ENCODE data around the gene POLR3E.

Gene POLR3E

GRCh38 chr16:22297114-22297870, at the start of gene POLR3E:
POLR3E (plus strand) TSS chr16:22297409; CDS start chr16:22302969, 5,560 bp downstream.
- peak; percentile 98 for DNase-seq (ENCODE audit: low read depth, low spot score)
- H3K4me3 ChIP-seq (ENCODE audit: insufficient read length, low read depth): peak within 1 kb of the TSS; percentile 96
- H3K27me3 ChIP-seq (ENCODE audit: insufficient read depth, insufficient read length): no peaks in the 10 kb centered on the region
- no peaks in the 10 kb centered on the region for H3K9me3 ChIP-seq (ENCODE audit: insufficient read depth, low read length)
- H3K36me3 ChIP-seq (ENCODE audit: insufficient read depth, insufficient read length, low read length): peaks cover 33% of the 10 kb centered on the region
- peak within 1 kb of the TSS; percentile 98 for H3K9ac ChIP-seq (ENCODE audit: insufficient read length, low read depth)
- H3K4me1 ChIP-seq (ENCODE audit: insufficient read depth, insufficient read length): peaks cover 2% of the 10 kb centered on the region
- TF ChIP-seq YY1 (IDR thresholded peaks at IDR 0.05; ENCODE audit: insufficient read depth, insufficient read length): peak; percentile 74
- TF ChIP-seq SUZ12 (IDR thresholded peaks at IDR 0.05; ENCODE audit: extremely low read depth, insufficient read depth, insufficient read length): no peak
- no peak for TF ChIP-seq ZNF274 (IDR thresholded peaks at IDR 0.05; ENCODE audit: low read depth, low read length)

DNA sequence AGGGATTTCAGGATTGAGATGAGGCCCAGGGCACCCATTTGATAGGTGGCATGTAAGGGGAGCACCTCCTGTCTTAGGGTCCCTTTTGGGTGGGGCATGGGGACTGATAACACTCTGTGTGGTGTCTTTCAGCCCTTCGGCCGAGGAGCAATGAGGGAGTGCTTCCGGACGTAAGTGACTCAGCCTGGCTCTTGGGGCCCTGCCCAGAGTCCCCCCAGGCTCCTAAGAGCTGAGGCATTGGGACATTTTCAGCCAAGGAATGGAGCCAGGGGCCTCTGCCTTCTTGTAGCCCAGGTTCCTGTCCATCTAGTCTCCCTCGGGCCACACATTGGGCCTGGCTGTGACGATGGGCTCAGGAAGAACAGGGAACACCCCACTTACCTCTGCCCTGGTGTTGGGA, 46.7 kb upstream of the POLR3E start:
- no peak for DNase-seq (ENCODE audit: low read depth, low spot score)
- peaks cover 59% of the 10 kb centered on the region for H3K36me3 ChIP-seq (ENCODE audit: insufficient read depth, insufficient read length, low read length)
- H3K4me3 ChIP-seq (ENCODE audit: insufficient read length, low read depth): no peak overlapping the region
- no peaks in the 10 kb centered on the region for H3K4me1 ChIP-seq (ENCODE audit: insufficient read depth, insufficient read length)
- H3K9ac ChIP-seq (ENCODE audit: insufficient read length, low read depth): no peak overlapping the region
- no peaks in the 10 kb centered on the region for H3K27me3 ChIP-seq (ENCODE audit: insufficient read depth, insufficient read length)
- peaks cover 13% of the 10 kb centered on the region; the same call in 1 of the 2 replicates for H3K9me3 ChIP-seq (ENCODE audit: insufficient read depth, low read length)
- no peak for TF ChIP-seq YY1 (IDR thresholded peaks at IDR 0.05; ENCODE audit: insufficient read depth, insufficient read length)
- no peak for TF ChIP-seq SUZ12 (IDR thresholded peaks at IDR 0.05; ENCODE audit: extremely low read depth, insufficient read depth, insufficient read length)
- TF ChIP-seq ZNF274 (IDR thresholded peaks at IDR 0.05; ENCODE audit: low read depth, low read length): no peak

DNA sequence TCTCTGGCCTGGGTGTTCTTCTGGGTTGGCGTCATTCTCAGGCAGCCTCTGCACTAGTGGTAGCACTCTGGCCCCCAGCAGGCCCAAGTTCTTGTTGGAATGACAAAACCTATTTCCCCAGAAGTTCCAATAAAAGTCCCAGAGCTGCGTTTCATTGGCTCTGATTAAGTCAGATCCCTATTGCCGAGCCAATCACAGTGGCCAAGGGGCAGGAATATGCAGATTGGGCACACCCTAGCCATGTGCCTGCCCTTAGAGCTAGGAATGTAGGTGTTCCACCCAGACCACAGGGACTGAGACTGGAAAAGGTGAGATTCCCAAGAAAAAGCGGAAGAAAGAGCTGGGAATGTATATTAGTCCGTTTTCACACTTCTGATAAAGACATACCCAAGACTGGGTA, 44.9 kb upstream of the POLR3E start:
- H3K4me3 ChIP-seq (ENCODE audit: insufficient read length, low read depth): no peak overlapping the region
- no peak for TF ChIP-seq YY1 (IDR thresholded peaks at IDR 0.05; ENCODE audit: insufficient read depth, insufficient read length)
- TF ChIP-seq ZNF274 (IDR thresholded peaks at IDR 0.05; ENCODE audit: low read depth, low read length): no peak
- no peak for TF ChIP-seq SUZ12 (IDR thresholded peaks at IDR 0.05; ENCODE audit: extremely low read depth, insufficient read depth, insufficient read length)
- H3K27me3 ChIP-seq (ENCODE audit: insufficient read depth, insufficient read length): no peaks in the 10 kb centered on the region
- H3K9me3 ChIP-seq (ENCODE audit: insufficient read depth, low read length): peaks cover 16% of the 10 kb centered on the region; the same call in 1 of the 2 replicates
- peaks cover 71% of the 10 kb centered on the region for H3K36me3 ChIP-seq (ENCODE audit: insufficient read depth, insufficient read length, low read length)
- no peaks in the 10 kb centered on the region for H3K4me1 ChIP-seq (ENCODE audit: insufficient read depth, insufficient read length)
- DNase-seq (ENCODE audit: low read depth, low spot score): no peak
- no peak overlapping the region for H3K9ac ChIP-seq (ENCODE audit: insufficient read length, low read depth)

DNA sequence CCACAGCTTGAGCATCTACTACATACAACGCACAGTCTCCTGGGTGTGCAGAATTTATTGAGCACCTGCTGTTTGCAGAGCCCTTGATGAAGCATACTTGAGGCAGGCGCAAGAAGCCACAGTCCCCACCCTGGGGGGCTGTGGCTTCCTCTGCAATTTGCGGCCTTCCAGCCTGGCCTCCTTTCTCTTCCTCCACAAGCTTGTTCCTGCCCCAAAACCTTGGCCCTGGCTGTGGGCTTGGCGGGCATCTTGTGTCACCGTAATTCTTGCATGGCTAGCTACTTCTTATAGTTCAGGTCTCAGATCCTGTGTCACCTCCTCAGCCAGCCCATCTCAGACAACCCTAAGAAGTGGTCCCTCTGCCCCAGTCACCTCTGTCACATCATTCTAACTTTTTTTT, 43.9 kb upstream of the POLR3E start:
- DNase-seq (ENCODE audit: low read depth, low spot score): no peak
- peaks cover 74% of the 10 kb centered on the region for H3K36me3 ChIP-seq (ENCODE audit: insufficient read depth, insufficient read length, low read length)
- H3K9me3 ChIP-seq (ENCODE audit: insufficient read depth, low read length): peaks cover 18% of the 10 kb centered on the region; the same call in 1 of the 2 replicates
- no peaks in the 10 kb centered on the region for H3K27me3 ChIP-seq (ENCODE audit: insufficient read depth, insufficient read length)
- no peaks in the 10 kb centered on the region for H3K4me1 ChIP-seq (ENCODE audit: insufficient read depth, insufficient read length)
- H3K4me3 ChIP-seq (ENCODE audit: insufficient read length, low read depth): no peak overlapping the region
- no peak overlapping the region for H3K9ac ChIP-seq (ENCODE audit: insufficient read length, low read depth)
- TF ChIP-seq SUZ12 (IDR thresholded peaks at IDR 0.05; ENCODE audit: extremely low read depth, insufficient read depth, insufficient read length) (no peak), YY1 (IDR thresholded peaks at IDR 0.05; ENCODE audit: insufficient read depth, insufficient read length) (no peak), ZNF274 (IDR thresholded peaks at IDR 0.05; ENCODE audit: low read depth, low read length) (no peak)

GRCh38 chr16:22255335-22255734, 41.9 kb upstream of the POLR3E start:
- no peak for DNase-seq (ENCODE audit: low read depth, low spot score)
- no peaks in the 10 kb centered on the region for H3K27me3 ChIP-seq (ENCODE audit: insufficient read depth, insufficient read length)
- no peaks in the 10 kb centered on the region for H3K4me1 ChIP-seq (ENCODE audit: insufficient read depth, insufficient read length)
- H3K9me3 ChIP-seq (ENCODE audit: insufficient read depth, low read length): peaks cover 29% of the 10 kb centered on the region; the same call in 1 of the 2 replicates
- H3K4me3 ChIP-seq (ENCODE audit: insufficient read length, low read depth): no peak overlapping the region
- peaks cover 75% of the 10 kb centered on the region for H3K36me3 ChIP-seq (ENCODE audit: insufficient read depth, insufficient read length, low read length)
- TF ChIP-seq YY1 (IDR thresholded peaks at IDR 0.05; ENCODE audit: insufficient read depth, insufficient read length) (no peak), SUZ12 (IDR thresholded peaks at IDR 0.05; ENCODE audit: extremely low read depth, insufficient read depth, insufficient read length) (no peak), ZNF274 (IDR thresholded peaks at IDR 0.05; ENCODE audit: low read depth, low read length) (no peak)
- no peak overlapping the region for H3K9ac ChIP-seq (ENCODE audit: insufficient read length, low read depth)

GRCh38 chr16:22257440-22257839, 39.8 kb upstream of the POLR3E start:
- no peak overlapping the region for H3K9ac ChIP-seq (ENCODE audit: insufficient read length, low read depth)
- no peak overlapping the region for H3K4me3 ChIP-seq (ENCODE audit: insufficient read length, low read depth)
- no peaks in the 10 kb centered on the region for H3K4me1 ChIP-seq (ENCODE audit: insufficient read depth, insufficient read length)
- no peak for DNase-seq (ENCODE audit: low read depth, low spot score)
- H3K27me3 ChIP-seq (ENCODE audit: insufficient read depth, insufficient read length): no peaks in the 10 kb centered on the region
- peaks cover 66% of the 10 kb centered on the region for H3K36me3 ChIP-seq (ENCODE audit: insufficient read depth, insufficient read length, low read length)
- no peak for TF ChIP-seq ZNF274 (IDR thresholded peaks at IDR 0.05; ENCODE audit: low read depth, low read length)
- H3K9me3 ChIP-seq (ENCODE audit: insufficient read depth, low read length): peaks cover 32% of the 10 kb centered on the region; the same call in 1 of the 2 replicates

DNA sequence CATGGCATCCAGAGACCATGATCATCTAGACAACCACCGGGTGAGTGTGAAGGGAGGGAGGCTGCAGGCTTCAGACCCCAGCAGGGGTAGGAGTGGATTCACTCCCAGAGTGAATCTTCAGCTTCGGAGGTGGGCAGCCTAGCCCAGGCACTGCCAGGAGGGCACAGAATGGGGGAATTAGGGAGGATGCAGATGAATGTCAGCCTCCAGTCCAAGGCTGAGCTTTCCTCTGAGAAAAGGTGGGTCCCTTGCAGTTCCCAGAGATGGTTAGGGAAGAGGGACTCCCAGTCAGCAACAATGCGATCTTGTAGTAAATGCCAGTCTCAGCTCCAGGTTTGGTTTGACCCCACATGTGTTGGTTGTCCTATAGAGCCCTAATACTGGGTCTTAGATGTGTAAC, 36.7 kb upstream of the POLR3E start:
- Histone ChIP-seq H3K36me3 (ENCODE audit: insufficient read depth, insufficient read length, low read length) (peaks cover 70% of the 10 kb centered on the region), H3K4me1 (ENCODE audit: insufficient read depth, insufficient read length) (no peaks in the 10 kb centered on the region), H3K9ac (ENCODE audit: insufficient read length, low read depth) (no peak overlapping the region), H3K27me3 (ENCODE audit: insufficient read depth, insufficient read length) (no peaks in the 10 kb centered on the region), H3K9me3 (ENCODE audit: insufficient read depth, low read length) (peaks cover 19% of the 10 kb centered on the region; the same call in 1 of the 2 replicates), H3K4me3 (ENCODE audit: insufficient read length, low read depth) (no peak overlapping the region)
- no peak for TF ChIP-seq SUZ12 (IDR thresholded peaks at IDR 0.05; ENCODE audit: extremely low read depth, insufficient read depth, insufficient read length)
- TF ChIP-seq YY1 (IDR thresholded peaks at IDR 0.05; ENCODE audit: insufficient read depth, insufficient read length): no peak
- no peak for DNase-seq (ENCODE audit: low read depth, low spot score)

All from NT2/D1 (cell line).